Thyroid gland (tissue), 4 donors: ENCODE measurements around the gene FSTL3. TPM values are rescaled to one million over a fixed set of nuclear protein-coding genes. Genes with fewer than 3 reads are reported as not detected.
A peak's percentile ranks its signal among the peaks of the same experiment; 100 is the strongest.

Source experiments
- DNase-seq, 2 donors: peaks; one replicate each; pipeline ENCODE4 v3.0.0-alpha.2; 2019
- H3K27ac ChIP-seq, 3 donors: fragments of 200-600 bp; sonication (generic); 1 replicate in 2 of 3; 2 replicates in 1 of 3; pipeline ENCODE4 v1.5.1; 2016 to 2019; ENCODE audit warnings: mild to moderate bottlenecking in 1 of 3, moderate library complexity in 1 of 3
- H3K27me3 ChIP-seq: fragments of 200-600 bp; sonication (generic); one replicate; pipeline ENCODE4 v1.5.1; 2019
- H3K36me3 ChIP-seq, 2 donors: fragments of 200-600 bp; sonication (generic); one replicate each; pipeline ENCODE4 v1.5.1; 2016 to 2019
- H3K4me1 ChIP-seq, 2 donors: fragments of 200-600 bp; sonication (generic); one replicate each; pipeline ENCODE4 v1.5.1; 2017 to 2019
- H3K4me3 ChIP-seq, 3 donors: fragments of 200-600 bp; sonication (generic); replicated peaks in 1 of 3; 1 replicate in 2 of 3; 2 replicates in 1 of 3; pipeline ENCODE4 v1.5.1; 2016; ENCODE audit warnings: mild to moderate bottlenecking in 1 of 3
- H3K9me3 ChIP-seq: fragments of 200-600 bp; sonication (generic); one replicate; pipeline ENCODE4 v1.5.1; 2017
- POLR2A ChIP-seq, 2 donors: fragments of 450-650 bp; IDR thresholded peaks; one replicate each; pipeline ENCODE4 v1.6.1; 2017; ENCODE audit warnings: antibody characterized with exemption in 2 of 2, mild to moderate bottlenecking in 2 of 2, moderate library complexity in 1 of 2
- WGBS, 2 donors: methylation state at CpG; one replicate each; pipeline ENCODE4 v1.1.5; 2017; 5-methylcytosine and 5-hydroxymethylcytosine counted together
- intact Hi-C: fragments of 100-400 bp; cut with DNase I; formaldehyde crosslinking; loops from one replicate; pipeline ENCODE4 v1.15.1; 2023
- total RNA-seq, 4 donors: library from RNA; depleted of rRNA; stranded (reverse); fragments of >200 nt; gene quantifications; one replicate each; pipeline ENCODE4 v1.2.3, GENCODE V29; 2016
- TF ChIP-seq, protein P1 (sequence below), 6 experiments: fragments of 200-600 bp in 3 of 6; fragments of 450-650 bp in 3 of 6; sonication (generic) in 3 of 6; IDR thresholded peaks; one replicate each; pipeline ENCODE4 v1.5.1; 2016 to 2019; ENCODE audit warnings: antibody characterized with exemption in 6 of 6, mild to moderate bottlenecking in 2 of 6, inconsistent platforms in 1 of 6, moderate library complexity in 1 of 6

The FSTL3 gene
- total RNA-seq, 4 donors from 2014 or later = 16.2 to 73.4 (median 62.9) TPM

DNA sequence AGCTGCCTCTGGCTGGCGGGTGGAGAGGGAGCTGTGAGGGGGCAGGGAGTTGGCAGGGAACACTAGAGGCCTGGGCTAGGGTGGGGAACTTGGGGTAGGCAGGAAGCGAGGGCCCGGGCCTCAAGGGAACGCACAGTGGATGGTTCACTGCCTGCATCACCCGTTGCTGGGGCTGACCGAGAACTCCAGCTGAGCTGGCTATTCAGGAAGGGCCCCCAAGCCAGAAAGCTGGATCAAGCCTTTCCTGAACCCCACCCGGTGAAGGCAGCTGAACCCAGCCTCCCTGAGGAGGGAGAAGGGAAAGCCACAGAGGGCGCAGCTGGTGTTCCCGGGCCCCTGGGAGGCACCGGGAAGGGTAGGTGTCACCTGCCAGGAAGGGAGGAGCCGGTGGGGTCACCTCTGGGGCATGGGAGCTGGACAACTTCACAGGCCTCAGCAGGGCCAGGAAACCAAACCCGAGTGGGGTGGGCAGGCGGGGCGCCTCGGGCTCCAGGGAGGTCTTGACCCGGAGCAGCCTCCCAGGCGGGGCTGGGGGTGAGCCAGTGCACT is 46.4 kb downstream of the FSTL3 start:
- peaks cover 4 to 33% of the 10 kb centered on the region in 2 donors for H3K4me1 ChIP-seq

DNA sequence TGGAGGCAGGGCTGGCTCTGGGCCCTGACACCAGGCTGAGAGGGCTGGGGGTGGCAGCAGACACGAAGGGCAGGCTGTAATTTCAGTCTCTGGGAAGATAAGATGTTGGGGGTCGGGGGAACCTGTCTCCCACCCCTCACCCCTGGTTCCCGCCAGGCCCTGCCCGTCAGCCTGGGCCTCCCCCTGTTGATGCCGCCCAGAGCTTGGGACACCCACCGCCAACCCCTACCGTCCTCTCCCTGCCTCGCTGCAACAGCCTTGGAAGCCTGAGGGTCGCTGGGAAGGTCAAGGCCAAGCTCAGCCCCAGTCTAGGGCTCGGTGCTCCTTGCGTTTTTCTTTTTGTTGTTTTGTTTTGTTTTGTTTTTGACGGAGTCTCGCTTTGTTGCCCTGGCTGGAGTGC is 47.1 kb downstream of the FSTL3 start:
- Histone ChIP-seq H3K27ac (no peak overlapping the region), H3K4me3 (no peak overlapping the region), H3K4me1 (peaks cover 4 to 38% of the 10 kb centered on the region in 2 donors), H3K9me3 (no peaks in the 10 kb centered on the region), H3K36me3 (no peaks in the 10 kb centered on the region), H3K27me3 (no peaks in the 10 kb centered on the region)
- 70% methylated on average over 13 of the region's 13 CpGs for WGBS, 2 donors
- TF ChIP-seq, protein P1, sequence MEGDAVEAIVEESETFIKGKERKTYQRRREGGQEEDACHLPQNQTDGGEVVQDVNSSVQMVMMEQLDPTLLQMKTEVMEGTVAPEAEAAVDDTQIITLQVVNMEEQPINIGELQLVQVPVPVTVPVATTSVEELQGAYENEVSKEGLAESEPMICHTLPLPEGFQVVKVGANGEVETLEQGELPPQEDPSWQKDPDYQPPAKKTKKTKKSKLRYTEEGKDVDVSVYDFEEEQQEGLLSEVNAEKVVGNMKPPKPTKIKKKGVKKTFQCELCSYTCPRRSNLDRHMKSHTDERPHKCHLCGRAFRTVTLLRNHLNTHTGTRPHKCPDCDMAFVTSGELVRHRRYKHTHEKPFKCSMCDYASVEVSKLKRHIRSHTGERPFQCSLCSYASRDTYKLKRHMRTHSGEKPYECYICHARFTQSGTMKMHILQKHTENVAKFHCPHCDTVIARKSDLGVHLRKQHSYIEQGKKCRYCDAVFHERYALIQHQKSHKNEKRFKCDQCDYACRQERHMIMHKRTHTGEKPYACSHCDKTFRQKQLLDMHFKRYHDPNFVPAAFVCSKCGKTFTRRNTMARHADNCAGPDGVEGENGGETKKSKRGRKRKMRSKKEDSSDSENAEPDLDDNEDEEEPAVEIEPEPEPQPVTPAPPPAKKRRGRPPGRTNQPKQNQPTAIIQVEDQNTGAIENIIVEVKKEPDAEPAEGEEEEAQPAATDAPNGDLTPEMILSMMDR (IDR thresholded peaks at IDR 0.05) = no peak
- no peak for TF ChIP-seq POLR2A (IDR thresholded peaks at IDR 0.05)
- intact Hi-C loops = no loop called here
- no peak for DNase-seq

More for the DNA sequence above, 46.4 kb downstream of the FSTL3 start:
- peak in 1 of 2 donors; percentile 17 for DNase-seq
- Histone ChIP-seq H3K27ac (no peak overlapping the region), H3K36me3 (no peaks in the 10 kb centered on the region), H3K9me3 (no peaks in the 10 kb centered on the region), H3K4me3 (no peak overlapping the region), H3K27me3 (no peaks in the 10 kb centered on the region)
- 42 to 67% methylated on average over 10 to 17 of the region's 17 CpGs for WGBS, 2 donors
- intact Hi-C loops = no loop called here
- TF ChIP-seq POLR2A (IDR thresholded peaks at IDR 0.05) = no peak
- TF ChIP-seq, protein P1 (IDR thresholded peaks at IDR 0.05) = no peak

DNA sequence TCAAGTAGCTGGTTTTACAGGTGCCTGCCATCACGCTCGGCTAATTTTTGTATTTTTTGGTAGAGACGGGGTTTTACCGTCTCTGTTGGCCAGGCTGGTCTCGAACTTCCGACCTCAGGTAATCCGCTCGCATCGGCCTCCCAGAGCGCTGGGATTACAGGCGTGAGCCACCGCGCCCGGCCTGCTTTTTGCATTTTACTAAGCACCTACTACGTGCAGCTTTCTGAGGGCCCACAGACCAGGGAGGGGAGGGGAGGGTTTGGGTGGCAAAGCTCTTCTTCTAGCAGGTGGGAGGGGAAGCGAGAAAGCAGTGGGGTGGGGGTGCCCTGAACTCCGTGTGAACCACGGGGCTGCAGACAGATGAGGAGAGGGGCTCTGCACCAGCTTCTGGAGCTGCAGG is 47.5 kb downstream of the FSTL3 start:
- Histone ChIP-seq H3K9me3 (no peaks in the 10 kb centered on the region), H3K27ac (no peak overlapping the region), H3K4me1 (peaks cover 4 to 35% of the 10 kb centered on the region in 2 donors), H3K4me3 (no peak overlapping the region), H3K27me3 (no peaks in the 10 kb centered on the region), H3K36me3 (no peaks in the 10 kb centered on the region)
- DNase-seq = no peak
- intact Hi-C loops = no loop called here
- 68 to 78% methylated on average over 18 of the region's 18 CpGs for WGBS, 2 donors
- no peak for TF ChIP-seq POLR2A (IDR thresholded peaks at IDR 0.05)
- TF ChIP-seq, protein P1 (IDR thresholded peaks at IDR 0.05) = no peak

DNA sequence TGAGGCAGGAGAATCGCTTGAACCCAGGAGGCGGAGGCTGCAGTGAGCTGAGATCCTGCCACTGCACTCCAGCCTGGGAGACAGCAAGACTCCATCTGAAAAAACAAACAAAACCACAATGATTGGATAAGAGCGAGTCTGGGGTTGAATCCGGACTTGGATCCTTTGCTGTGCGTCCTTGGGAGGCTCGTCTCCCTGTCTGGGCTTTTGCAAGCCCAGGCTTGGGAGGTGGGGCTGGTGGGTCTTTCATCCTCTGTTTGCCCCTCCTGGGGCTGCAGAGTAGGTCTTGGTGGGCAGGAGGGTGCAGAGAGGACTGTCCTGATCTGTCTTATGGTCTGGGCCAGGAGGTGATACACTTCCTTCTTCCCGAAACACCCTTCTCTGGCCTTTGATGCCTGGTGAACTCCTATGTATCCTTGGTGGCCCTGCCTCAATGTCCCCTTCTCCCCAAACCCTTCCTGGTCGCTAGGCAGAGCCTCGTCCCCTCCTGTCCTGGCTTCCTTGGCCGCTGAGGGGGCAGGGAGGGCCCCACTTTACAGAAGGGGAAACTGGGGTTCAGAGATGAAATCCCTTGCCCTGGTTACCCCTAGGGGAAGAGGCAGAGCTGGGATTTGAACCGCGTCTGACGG is 49.4 kb downstream of the FSTL3 start:
- 83 to 89% methylated on average over 10 to 13 of the region's 13 CpGs for WGBS, 2 donors
- H3K9me3 ChIP-seq = no peaks in the 10 kb centered on the region
- no peak for TF ChIP-seq POLR2A (IDR thresholded peaks at IDR 0.05)
- TF ChIP-seq, protein P1 (IDR thresholded peaks at IDR 0.05) = no peak
- H3K4me3 ChIP-seq = no peak overlapping the region
- no peak overlapping the region for H3K27ac ChIP-seq
- H3K4me1 ChIP-seq = peaks cover 0 to 22% of the 10 kb centered on the region in 2 donors
- DNase-seq = no peak
- H3K27me3 ChIP-seq = no peaks in the 10 kb centered on the region
- intact Hi-C loops = no loop called here
- H3K36me3 ChIP-seq = no peaks in the 10 kb centered on the region
